Osteocyte (in vitro differentiated cells): Measurements from ENCODE around the gene TBCE. TPM values are rescaled to one million over a fixed set of nuclear protein-coding genes. Genes with fewer than 3 reads are reported as not detected.

Experiments used
- DNase-seq: peaks from one replicate; pipeline ENCODE4 v3.0.0; 2021; ENCODE audit warnings: mixed read lengths; ENCODE audit not compliant: unreplicated experiment; ENCODE audit errors: extremely low spot score
- H3K27ac Mint-ChIP-seq: one replicate; pipeline ENCODE4 v1.8.0; 2021; ENCODE audit warnings: mild to moderate bottlenecking, mixed read lengths; ENCODE audit not compliant: unreplicated experiment
- H3K27me3 Mint-ChIP-seq: one replicate; pipeline ENCODE4 v1.8.0; 2021; ENCODE audit warnings: mixed read lengths; ENCODE audit not compliant: unreplicated experiment
- H3K36me3 Mint-ChIP-seq: one replicate; pipeline ENCODE4 v1.8.0; 2021; ENCODE audit warnings: mixed read lengths; ENCODE audit not compliant: unreplicated experiment
- H3K4me1 Mint-ChIP-seq: one replicate; pipeline ENCODE4 v1.8.0; 2021; ENCODE audit warnings: mixed read lengths; ENCODE audit not compliant: unreplicated experiment
- H3K4me3 Mint-ChIP-seq: one replicate; pipeline ENCODE4 v1.8.0; 2021; ENCODE audit warnings: mild to moderate bottlenecking, moderate library complexity, mixed read lengths; ENCODE audit not compliant: unreplicated experiment
- H3K9me3 Mint-ChIP-seq: one replicate; pipeline ENCODE4 v1.8.0; 2021; ENCODE audit warnings: mixed read lengths; ENCODE audit not compliant: unreplicated experiment
- total RNA-seq: library from RNA; stranded (reverse); gene quantifications from 2 replicates; pipeline ENCODE4 v1.2.1, GENCODE V29; 2021
- TF ChIP-seq, protein P1 (sequence below): fragments of 200-600 bp; sonication (generic); IDR thresholded peaks from 2 replicates; pipeline ENCODE4 v1.5.0; 2021; ENCODE audit warnings: antibody characterized with exemption, mild to moderate bottlenecking, moderate library complexity

TBCE gene
- total RNA-seq, 1 donor from 2014 or later: 30.3 TPM

- peak overlapping the region; percentile 94 for H3K27ac Mint-ChIP-seq
- H3K4me1 Mint-ChIP-seq: peaks cover 34% of the 10 kb centered on the region
- peak overlapping the region; percentile 94 for H3K4me3 Mint-ChIP-seq
- peaks cover 8% of the 10 kb centered on the region for H3K36me3 Mint-ChIP-seq
- H3K9me3 Mint-ChIP-seq: no peaks in the 10 kb centered on the region
- no peak for DNase-seq
- TF ChIP-seq, protein P1, sequence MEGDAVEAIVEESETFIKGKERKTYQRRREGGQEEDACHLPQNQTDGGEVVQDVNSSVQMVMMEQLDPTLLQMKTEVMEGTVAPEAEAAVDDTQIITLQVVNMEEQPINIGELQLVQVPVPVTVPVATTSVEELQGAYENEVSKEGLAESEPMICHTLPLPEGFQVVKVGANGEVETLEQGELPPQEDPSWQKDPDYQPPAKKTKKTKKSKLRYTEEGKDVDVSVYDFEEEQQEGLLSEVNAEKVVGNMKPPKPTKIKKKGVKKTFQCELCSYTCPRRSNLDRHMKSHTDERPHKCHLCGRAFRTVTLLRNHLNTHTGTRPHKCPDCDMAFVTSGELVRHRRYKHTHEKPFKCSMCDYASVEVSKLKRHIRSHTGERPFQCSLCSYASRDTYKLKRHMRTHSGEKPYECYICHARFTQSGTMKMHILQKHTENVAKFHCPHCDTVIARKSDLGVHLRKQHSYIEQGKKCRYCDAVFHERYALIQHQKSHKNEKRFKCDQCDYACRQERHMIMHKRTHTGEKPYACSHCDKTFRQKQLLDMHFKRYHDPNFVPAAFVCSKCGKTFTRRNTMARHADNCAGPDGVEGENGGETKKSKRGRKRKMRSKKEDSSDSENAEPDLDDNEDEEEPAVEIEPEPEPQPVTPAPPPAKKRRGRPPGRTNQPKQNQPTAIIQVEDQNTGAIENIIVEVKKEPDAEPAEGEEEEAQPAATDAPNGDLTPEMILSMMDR: no peak
- H3K27me3 Mint-ChIP-seq: no peaks in the 10 kb centered on the region
These were observed 41.4 kb upstream of the TBCE start for GRCh38 chr1:235325854-235326253.

- Mint-ChIP-seq H3K4me3 (peak overlapping the region; percentile 94), H3K27me3 (no peaks in the 10 kb centered on the region), H3K36me3 (peaks cover 4% of the 10 kb centered on the region), H3K9me3 (no peaks in the 10 kb centered on the region), H3K27ac (peak overlapping the region; percentile 94), H3K4me1 (peaks cover 34% of the 10 kb centered on the region)
- TF ChIP-seq, protein P1: no peak
- peak; percentile 86 for DNase-seq
These were observed 40.3 kb upstream of the TBCE start for GRCh38 chr1:235326719-235327558.

GRCh38 chr1:235327559-235328270 lies 39.5 kb upstream of the TBCE start, which contains the start of gene ARID4B:
ARID4B (minus strand) TSS chr1:235328179; CDS start chr1:235326919, 1,260 bp downstream.
- Mint-ChIP-seq H3K27ac (peak within 1 kb of the TSS; percentile 94), H3K36me3 (no peaks in the 10 kb centered on the region), H3K9me3 (no peaks in the 10 kb centered on the region), H3K4me3 (peak within 1 kb of the TSS; percentile 94), H3K27me3 (no peaks in the 10 kb centered on the region), H3K4me1 (peaks cover 29% of the 10 kb centered on the region)
- TF ChIP-seq, protein P1: no peak
- DNase-seq: no peak

- peaks cover 29% of the 10 kb centered on the region for H3K4me1 Mint-ChIP-seq
- no peak within 1 kb of the TSS for H3K4me3 Mint-ChIP-seq
- H3K27me3 Mint-ChIP-seq: no peaks in the 10 kb centered on the region
- peak; percentile 99 for DNase-seq
- H3K36me3 Mint-ChIP-seq: no peaks in the 10 kb centered on the region
- peak within 1 kb of the TSS; percentile 89 for H3K27ac Mint-ChIP-seq
- TF ChIP-seq, protein P1: no peak
- H3K9me3 Mint-ChIP-seq: no peaks in the 10 kb centered on the region
These were observed 38.7 kb upstream of the TBCE start, which contains the start of gene GGPS1 for GRCh38 chr1:235328271-235329138. GGPS1 (plus strand) TSS chr1:235328570; CDS start chr1:235335265, 6,695 bp downstream.
